Smooth muscle cell (in vitro differentiated cells): ENCODE data around the gene SH3RF1. TPM values are rescaled to one million over a fixed set of nuclear protein-coding genes. Genes with fewer than 3 reads are reported as not detected.

Experiments used
- DNase-seq: peaks from one replicate; lab custom pipeline; 2025; ENCODE audit not compliant: unreplicated experiment; lab: John Stamatoyannopoulos, UW
- H2AFZ ChIP-seq: fragments of 200-600 bp; sonication (generic); 2 replicates; pipeline ENCODE4 v1.6.0; 2016; ENCODE audit warnings: antibody characterized with exemption, low read depth, mild to moderate bottlenecking
- H3F3A ChIP-seq: fragments of 200-600 bp; sonication (generic); 2 replicates; pipeline ENCODE4 v1.6.0; 2017; ENCODE audit warnings: antibody characterized with exemption, low read depth
- H3K27ac ChIP-seq: fragments of 200-600 bp; sonication (generic); 2 replicates; pipeline ENCODE4 v1.5.1; 2016; ENCODE audit warnings: low read depth, mild to moderate bottlenecking
- H3K27me3 ChIP-seq: fragments of 200-600 bp; sonication (generic); 2 replicates; pipeline ENCODE4 v1.6.1; 2016; ENCODE audit warnings: low read depth, mild to moderate bottlenecking
- H3K36me3 ChIP-seq: fragments of 200-600 bp; sonication (generic); 2 replicates; pipeline ENCODE4 v1.5.1; 2016; ENCODE audit warnings: low read depth
- H3K4me1 ChIP-seq: fragments of 200-600 bp; sonication (generic); 2 replicates; pipeline ENCODE4 v1.5.1; 2016; ENCODE audit warnings: low read depth
- H3K4me2 ChIP-seq: fragments of 200-600 bp; sonication (generic); 2 replicates; pipeline ENCODE4 v1.6.0; 2016; ENCODE audit warnings: mild to moderate bottlenecking
- H3K4me3 ChIP-seq: fragments of 200-600 bp; sonication (generic); 2 replicates; pipeline ENCODE4 v1.5.1; 2016; ENCODE audit warnings: mild to moderate bottlenecking
- H3K79me2 ChIP-seq: fragments of 200-600 bp; sonication (generic); 2 replicates; pipeline ENCODE4 v1.6.0; 2016; ENCODE audit warnings: low read depth, mild to moderate bottlenecking
- H3K9ac ChIP-seq: fragments of 200-600 bp; sonication (generic); 2 replicates; pipeline ENCODE4 v1.6.0; 2016; ENCODE audit warnings: low read depth
- H3K9me3 ChIP-seq: fragments of 200-600 bp; sonication (generic); replicated peaks from 2 replicates; pipeline ENCODE4 v1.5.1; 2016; ENCODE audit warnings: low read depth
- H4K20me1 ChIP-seq: fragments of 200-600 bp; sonication (generic); 2 replicates; pipeline ENCODE4 v1.6.0; 2016; ENCODE audit warnings: low read depth
- WGBS: methylation state at CpG from one replicate; pipeline ENCODE4 v1.1.7; 2016; ENCODE audit warnings: low lambda C conversion rate; 5-methylcytosine and 5-hydroxymethylcytosine counted together
- polyA plus RNA-seq: library from polyadenylated mRNA; unstranded; fragments of >200 nt; fragmentation: Nextera tagmentation; extraction: Ambion mirVana; gene quantifications from 2 replicates; pipeline ENCODE4 v1.2.1, GENCODE V29; 2016
- total RNA-seq: library from RNA; depleted of rRNA; stranded (reverse); fragments of >200 nt; gene quantifications from 2 replicates; pipeline ENCODE4 v1.2.3, GENCODE V29; 2014
- TF ChIP-seq, protein P1 (sequence below): fragments of 200-600 bp; sonication (generic); IDR thresholded peaks from 2 replicates; pipeline ENCODE4 v1.5.1; 2017; ENCODE audit warnings: borderline replicate concordance, mild to moderate bottlenecking, antibody characterized with exemption; ENCODE audit not compliant: insufficient read depth, poor library complexity, severe bottlenecking

Gene SH3RF1
- total and polyA plus RNA-seq, 2 experiments from 2014 or later: 9.4 to 10.2 TPM

DNA sequence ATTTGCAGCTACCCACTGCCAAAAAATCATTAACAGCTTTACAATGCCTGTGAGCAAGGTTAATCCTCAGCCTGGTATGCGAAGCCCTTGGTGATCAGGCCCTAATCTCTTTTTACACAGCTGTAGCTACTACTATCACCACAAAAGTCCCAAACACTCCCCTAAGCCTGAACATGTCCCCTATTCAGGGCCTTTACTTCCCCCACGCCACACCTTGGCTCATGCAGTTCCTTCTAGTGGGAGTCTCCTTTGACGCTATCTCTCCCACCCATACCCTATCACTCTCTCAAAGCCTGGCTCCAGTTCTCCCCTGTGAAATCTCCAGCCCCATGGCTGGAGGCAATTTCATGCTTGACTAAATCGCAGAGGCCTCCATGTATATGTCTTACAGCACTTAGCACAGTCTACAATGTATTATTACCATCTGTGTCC is 170.1 kb downstream of the SH3RF1 start:
- Histone ChIP-seq H3K79me2 (no peaks in the 10 kb centered on the region), H2AFZ (no peak overlapping the region), H3K27me3 (no peaks in the 10 kb centered on the region), H3K9me3 (no peaks in the 10 kb centered on the region), H4K20me1 (no peaks in the 10 kb centered on the region), H3F3A (no peaks in the 10 kb centered on the region), H3K36me3 (peaks cover 17% of the 10 kb centered on the region), H3K9ac (no peak overlapping the region), H3K27ac (no peak overlapping the region), H3K4me1 (peaks cover 32% of the 10 kb centered on the region), H3K4me2 (no peak overlapping the region), H3K4me3 (no peak overlapping the region)
- 87% methylated on average over 4 of the region's 4 CpGs for WGBS
- no peak for DNase-seq
- TF ChIP-seq, protein P1, sequence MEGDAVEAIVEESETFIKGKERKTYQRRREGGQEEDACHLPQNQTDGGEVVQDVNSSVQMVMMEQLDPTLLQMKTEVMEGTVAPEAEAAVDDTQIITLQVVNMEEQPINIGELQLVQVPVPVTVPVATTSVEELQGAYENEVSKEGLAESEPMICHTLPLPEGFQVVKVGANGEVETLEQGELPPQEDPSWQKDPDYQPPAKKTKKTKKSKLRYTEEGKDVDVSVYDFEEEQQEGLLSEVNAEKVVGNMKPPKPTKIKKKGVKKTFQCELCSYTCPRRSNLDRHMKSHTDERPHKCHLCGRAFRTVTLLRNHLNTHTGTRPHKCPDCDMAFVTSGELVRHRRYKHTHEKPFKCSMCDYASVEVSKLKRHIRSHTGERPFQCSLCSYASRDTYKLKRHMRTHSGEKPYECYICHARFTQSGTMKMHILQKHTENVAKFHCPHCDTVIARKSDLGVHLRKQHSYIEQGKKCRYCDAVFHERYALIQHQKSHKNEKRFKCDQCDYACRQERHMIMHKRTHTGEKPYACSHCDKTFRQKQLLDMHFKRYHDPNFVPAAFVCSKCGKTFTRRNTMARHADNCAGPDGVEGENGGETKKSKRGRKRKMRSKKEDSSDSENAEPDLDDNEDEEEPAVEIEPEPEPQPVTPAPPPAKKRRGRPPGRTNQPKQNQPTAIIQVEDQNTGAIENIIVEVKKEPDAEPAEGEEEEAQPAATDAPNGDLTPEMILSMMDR: no peak

DNA sequence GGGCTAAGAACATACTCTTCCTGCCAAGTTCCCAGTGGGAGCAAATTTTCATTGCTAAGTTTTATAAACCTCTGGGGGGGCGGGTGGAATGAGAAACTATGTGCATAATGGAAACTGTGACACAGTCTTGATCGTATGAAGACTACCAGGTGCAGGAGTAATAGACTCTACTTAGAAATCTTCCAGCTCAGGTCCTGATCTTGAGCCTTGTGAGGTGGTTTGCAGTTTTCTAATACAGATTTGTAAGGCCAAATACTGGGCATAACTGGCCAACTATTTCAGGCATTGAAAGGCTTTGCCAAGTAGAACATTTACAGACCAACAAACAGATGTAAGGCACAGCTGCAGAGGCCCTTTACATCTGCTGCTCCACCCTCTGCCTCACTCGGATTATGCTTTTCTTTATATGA is 171.0 kb downstream of the SH3RF1 start:
- Histone ChIP-seq H3K4me2 (no peak overlapping the region), H3K9ac (no peak overlapping the region), H2AFZ (no peak overlapping the region), H3K79me2 (no peaks in the 10 kb centered on the region), H3F3A (no peaks in the 10 kb centered on the region), H3K4me1 (peaks cover 32% of the 10 kb centered on the region), H3K4me3 (no peak overlapping the region), H3K9me3 (no peaks in the 10 kb centered on the region), H3K27ac (no peak overlapping the region), H3K27me3 (no peaks in the 10 kb centered on the region), H3K36me3 (peaks cover 17% of the 10 kb centered on the region), H4K20me1 (no peaks in the 10 kb centered on the region)
- WGBS: 91% methylated on average over 3 of the region's 3 CpGs
- TF ChIP-seq, protein P1: no peak
- DNase-seq: no peak

DNA sequence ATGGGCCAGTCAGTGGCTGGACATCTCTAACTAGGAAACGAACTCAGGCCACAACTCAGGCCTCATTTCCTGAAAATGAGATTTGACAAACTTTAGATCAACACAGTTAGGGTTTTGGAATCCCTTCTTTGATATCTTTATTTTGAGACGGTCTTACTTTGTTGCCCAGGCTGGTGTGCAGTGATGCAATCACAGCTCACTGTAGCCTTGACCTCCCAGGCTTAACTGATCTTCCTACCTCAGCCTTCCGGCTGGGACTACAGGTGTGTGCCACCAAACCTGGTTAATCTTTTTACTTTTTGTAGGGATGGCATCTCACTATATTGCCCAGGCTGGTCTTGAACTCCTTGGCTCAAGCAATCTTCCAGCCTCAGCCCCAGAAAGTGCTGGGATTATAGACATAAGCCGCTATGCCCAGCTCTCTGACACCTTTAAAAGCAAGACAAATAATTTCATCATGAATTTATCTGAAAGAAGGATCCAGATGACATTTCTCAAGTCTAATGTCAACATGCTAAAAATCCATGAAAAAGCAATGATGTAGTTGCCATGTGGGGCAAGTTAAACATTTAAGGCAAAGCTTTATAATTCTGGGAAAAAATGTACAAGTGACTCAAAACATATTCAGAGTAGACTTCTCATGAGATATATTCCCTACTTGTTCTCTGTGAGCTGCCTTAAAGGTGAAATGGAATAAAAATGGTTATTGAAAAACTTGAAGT is 171.6 kb downstream of the SH3RF1 start:
- no peaks in the 10 kb centered on the region for H3K79me2 ChIP-seq
- H3K4me1 ChIP-seq: peaks cover 28% of the 10 kb centered on the region
- TF ChIP-seq, protein P1: no peak
- no peaks in the 10 kb centered on the region for H3K27me3 ChIP-seq
- no peaks in the 10 kb centered on the region for H3K9me3 ChIP-seq
- no peaks in the 10 kb centered on the region for H4K20me1 ChIP-seq
- H2AFZ ChIP-seq: no peak overlapping the region
- H3K4me2 ChIP-seq: no peak overlapping the region
- no peak overlapping the region for H3K27ac ChIP-seq
- no peak overlapping the region for H3K4me3 ChIP-seq
- peaks cover 20% of the 10 kb centered on the region for H3K36me3 ChIP-seq
- no peak overlapping the region for H3K9ac ChIP-seq
- H3F3A ChIP-seq: no peaks in the 10 kb centered on the region
- DNase-seq: no peak
- 93% methylated on average over 4 of the region's 4 CpGs for WGBS

DNA sequence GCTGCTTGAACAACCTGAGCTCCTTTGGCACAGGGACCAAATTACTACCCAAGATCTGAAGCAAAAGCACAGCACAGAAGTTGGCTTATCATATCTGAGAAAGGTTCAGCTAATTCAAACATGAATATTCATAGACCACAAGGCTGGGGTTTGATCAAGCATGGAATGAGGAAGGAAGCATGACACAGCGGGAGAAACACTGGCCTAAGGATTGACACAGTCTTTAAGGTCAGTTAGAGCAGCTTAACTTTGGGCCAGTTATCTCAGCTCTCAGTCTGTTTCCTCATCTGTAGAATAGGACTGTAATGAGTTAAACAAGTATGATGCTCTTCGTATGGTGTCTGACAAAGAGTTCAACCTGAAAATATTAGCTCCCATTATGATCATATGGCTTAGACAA is 172.2 kb downstream of the SH3RF1 start:
- H3K9ac ChIP-seq: no peak overlapping the region
- peaks cover 20% of the 10 kb centered on the region for H3K36me3 ChIP-seq
- H4K20me1 ChIP-seq: no peaks in the 10 kb centered on the region
- no peak overlapping the region for H3K4me2 ChIP-seq
- H3K9me3 ChIP-seq: no peaks in the 10 kb centered on the region
- TF ChIP-seq, protein P1: no peak
- 88% methylated on average over 2 of the region's 2 CpGs for WGBS
- H3K27ac ChIP-seq: no peak overlapping the region
- peaks cover 22% of the 10 kb centered on the region for H3K4me1 ChIP-seq
- H2AFZ ChIP-seq: no peak overlapping the region
- no peak for DNase-seq
- H3K4me3 ChIP-seq: no peak overlapping the region
- H3F3A ChIP-seq: no peaks in the 10 kb centered on the region
- H3K27me3 ChIP-seq: no peaks in the 10 kb centered on the region
- no peaks in the 10 kb centered on the region for H3K79me2 ChIP-seq
